Brain pericyte (primary cell): ENCODE results near the gene HORMAD2.

Experiments
- DNase-seq: peaks from one replicate; pipeline ENCODE4 v3.0.0-alpha.2; 2012; ENCODE audit warnings: low read depth, low spot score

The HORMAD2 gene

GRCh38 chr22:30104501-30105156 is 24.4 kb downstream of the HORMAD2 start:
- DNase-seq: no peak

- DNase-seq: no peak
Measured at GRCh38 chr22:30105483-30105882, 25.2 kb downstream of the HORMAD2 start.

GRCh38 chr22:30113494-30113893 is 33.2 kb downstream of the HORMAD2 start:
- DNase-seq: no peak

- DNase-seq: no peak
Measured at GRCh38 chr22:30114361-30114760, 34.1 kb downstream of the HORMAD2 start.

- DNase-seq: no peak
Measured at GRCh38 chr22:30115705-30116104, 35.4 kb downstream of the HORMAD2 start.

- no peak for DNase-seq
Measured at GRCh38 chr22:30116362-30117117, 36.3 kb downstream of the HORMAD2 start.

- DNase-seq: no peak
Measured at GRCh38 chr22:30117256-30117655, 37.0 kb downstream of the HORMAD2 start.

GRCh38 chr22:30118291-30118690 is 38.0 kb downstream of the HORMAD2 start:
- DNase-seq: no peak

- DNase-seq: no peak
Measured at GRCh38 chr22:30121960-30122359, 41.7 kb downstream of the HORMAD2 start.

GRCh38 chr22:30123463-30123862 is 43.2 kb downstream of the HORMAD2 start:
- DNase-seq: no peak

GRCh38 chr22:30127749-30128166 is 47.5 kb downstream of the HORMAD2 start:
- DNase-seq: no peak

- no peak for DNase-seq
Measured at GRCh38 chr22:30128511-30128910, 48.2 kb downstream of the HORMAD2 start.

- DNase-seq: no peak
Measured at GRCh38 chr22:30129636-30130035, 49.4 kb downstream of the HORMAD2 start.

GRCh38 chr22:30132290-30132996 is 52.2 kb downstream of the HORMAD2 start:
- DNase-seq: no peak

GRCh38 chr22:30140414-30140813 is 60.1 kb downstream of the HORMAD2 start:
- no peak for DNase-seq

GRCh38 chr22:30143265-30143664 is 63.0 kb downstream of the HORMAD2 start:
- no peak for DNase-seq

- no peak for DNase-seq
Measured at GRCh38 chr22:30144391-30144790, 64.1 kb downstream of the HORMAD2 start.

GRCh38 chr22:30150212-30150611 is 69.9 kb downstream of the HORMAD2 start:
- no peak for DNase-seq

- DNase-seq: no peak
Measured at GRCh38 chr22:30158277-30158676, 78.0 kb downstream of the HORMAD2 start.

- DNase-seq: no peak
Measured at GRCh38 chr22:30158744-30159500, 78.7 kb downstream of the HORMAD2 start.

GRCh38 chr22:30159561-30160353 is 79.5 kb downstream of the HORMAD2 start:
- DNase-seq: peak; percentile 70
